HG02970 (cell line): ENCODE data around the gene HOXC11.

Experiments
- ATAC-seq: cut with Tn5 transposase; IDR thresholded peaks from one replicate; pipeline ENCODE4 v1.9.1; 2021; ENCODE audit warnings: mild to moderate bottlenecking, moderate library complexity, moderate number of reproducible peaks; ENCODE audit not compliant: unreplicated experiment, low FRiP score

HOXC11 gene

DNA sequence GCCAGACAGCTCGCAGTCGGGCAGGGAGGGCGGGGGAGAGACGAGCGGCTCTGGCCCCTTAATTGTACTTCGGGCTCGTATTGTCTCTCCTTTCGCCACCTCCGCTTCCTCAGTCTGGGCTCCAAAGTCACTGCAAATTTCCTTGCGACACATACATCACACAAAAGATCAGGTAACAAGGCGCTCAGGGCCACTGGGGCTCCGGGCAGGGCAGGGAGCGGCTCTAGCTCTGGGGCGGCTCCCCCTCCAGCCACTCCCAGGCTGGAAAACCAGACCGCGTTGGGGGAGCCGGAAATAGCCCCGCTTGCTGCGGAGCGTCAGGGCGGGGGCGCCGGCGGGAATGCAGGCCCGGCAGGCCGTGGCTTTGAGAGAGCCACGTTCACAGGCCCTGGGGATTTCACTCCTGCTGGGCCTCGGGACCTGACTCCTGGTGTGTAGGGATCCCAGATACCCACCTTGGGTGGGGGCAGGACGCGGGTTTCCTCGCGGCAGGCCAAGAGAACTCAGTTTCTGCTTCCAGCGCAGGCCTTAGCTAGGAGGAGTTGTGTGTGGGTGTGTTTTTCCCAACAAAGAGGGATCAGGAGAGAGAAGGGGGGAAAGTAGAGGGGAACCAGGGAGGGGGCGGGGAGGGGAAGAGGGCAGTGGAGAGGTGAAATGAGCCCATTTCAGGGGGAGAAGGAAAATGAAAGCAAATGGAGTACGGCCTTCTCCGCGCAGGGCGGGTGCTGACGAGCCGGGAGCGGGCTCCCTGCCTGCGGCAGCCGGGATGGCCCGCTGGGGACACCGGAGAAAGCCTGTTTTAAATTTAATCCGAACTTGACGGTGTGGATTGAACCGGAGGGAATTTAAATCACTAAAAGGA is 22.7 kb downstream of the HOXC11 start:
- no peak for ATAC-seq

- no peak for ATAC-seq
These were observed 23.6 kb downstream of the HOXC11 start for GRCh38 chr12:53996240-53997203.

GRCh38 chr12:53997204-53998109 is 24.5 kb downstream of the HOXC11 start:
- ATAC-seq: no peak

GRCh38 chr12:53998110-53998899 is 25.4 kb downstream of the HOXC11 start:
- ATAC-seq: no peak

DNA sequence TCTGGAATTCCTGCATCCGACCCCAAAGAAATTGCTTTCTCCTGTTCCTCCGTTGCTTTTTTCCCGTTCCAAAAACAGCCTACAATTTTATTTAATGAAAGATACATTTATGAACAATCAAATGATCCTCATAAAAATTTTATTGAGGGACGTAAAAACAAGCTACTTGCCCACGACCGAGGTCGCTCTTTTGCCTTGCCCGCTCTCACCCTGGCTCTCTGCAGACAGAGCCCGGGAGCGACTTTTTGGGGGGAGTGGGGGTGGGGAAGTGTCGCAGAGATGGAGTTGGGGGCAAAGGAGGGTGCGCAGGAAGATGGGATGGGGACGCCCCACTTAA is 25.9 kb downstream of the HOXC11 start:
- no peak for ATAC-seq

DNA sequence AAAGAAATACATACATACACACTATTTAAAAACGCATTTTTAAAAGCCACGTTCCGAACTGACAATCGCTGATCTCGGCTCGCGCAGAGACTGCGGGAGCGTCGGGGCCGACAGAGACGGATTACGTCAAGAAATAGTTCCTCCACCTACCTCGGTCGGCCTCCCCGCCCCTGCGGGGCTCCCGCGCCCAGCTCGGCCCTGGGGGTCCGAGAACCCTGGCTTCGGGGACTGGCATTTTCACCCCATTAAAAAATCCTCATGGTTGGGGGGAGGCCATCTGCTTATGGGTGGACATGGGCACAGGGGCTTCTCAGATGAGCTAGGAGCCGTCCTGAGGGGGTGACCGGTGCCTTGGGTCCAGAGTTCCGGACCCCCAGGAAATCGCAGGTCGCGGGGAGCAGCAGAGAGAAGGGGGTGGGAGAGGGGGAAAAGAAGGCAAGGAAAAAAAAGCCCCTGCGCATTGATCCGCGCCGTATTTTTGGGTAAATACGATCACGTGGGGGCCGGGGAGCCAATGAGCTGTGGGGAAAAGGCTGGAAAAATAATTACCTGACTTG is 26.7 kb downstream of the HOXC11 start:
- no peak for ATAC-seq

DNA sequence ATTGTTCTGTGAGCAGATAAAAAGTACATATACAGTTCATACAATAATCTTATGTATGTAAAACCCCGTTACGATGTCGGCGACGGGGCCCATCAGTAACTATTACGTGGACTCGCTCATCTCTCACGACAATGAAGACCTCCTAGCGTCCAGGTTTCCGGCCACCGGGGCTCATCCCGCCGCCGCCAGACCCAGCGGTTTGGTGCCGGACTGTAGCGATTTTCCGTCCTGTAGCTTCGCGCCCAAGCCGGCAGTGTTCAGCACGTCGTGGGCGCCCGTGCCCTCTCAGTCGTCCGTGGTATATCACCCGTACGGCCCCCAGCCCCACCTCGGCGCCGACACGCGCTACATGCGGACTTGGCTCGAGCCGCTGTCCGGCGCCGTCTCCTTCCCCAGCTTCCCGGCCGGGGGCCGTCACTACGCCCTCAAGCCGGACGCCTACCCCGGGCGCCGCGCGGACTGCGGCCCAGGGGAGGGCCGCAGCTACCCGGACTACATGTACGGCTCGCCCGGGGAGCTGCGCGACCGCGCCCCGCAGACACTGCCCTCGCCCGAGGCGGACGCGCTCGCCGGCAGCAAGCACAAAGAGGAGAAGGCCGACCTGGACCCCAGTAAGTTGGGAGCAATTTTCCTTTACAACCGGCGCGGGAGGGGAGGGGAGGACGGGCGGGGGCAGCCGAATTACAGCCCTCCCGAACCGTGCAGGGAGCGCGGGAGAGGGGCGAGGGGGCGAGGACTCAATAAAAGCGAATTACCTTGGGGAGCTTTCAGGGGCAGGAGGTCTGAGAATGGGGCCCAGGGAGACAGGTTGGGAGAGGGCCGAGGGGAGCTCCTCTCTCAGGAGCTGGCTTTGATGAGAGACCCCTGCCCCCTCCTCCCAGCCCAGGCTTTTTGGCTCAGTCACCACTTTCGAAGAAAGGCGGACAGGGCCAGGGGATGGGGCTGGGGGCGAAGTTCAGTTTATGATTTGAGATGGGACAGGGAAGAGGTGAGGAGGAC is 27.5 kb downstream of the HOXC11 start, which contains the start of gene HOXC9:
Gene HOXC9, plus strand, starts transcription at position 46 of the 999 bp plus-strand sequence. Its CDS starts 28 bp downstream, at position 74.
- no peak for ATAC-seq

DNA sequence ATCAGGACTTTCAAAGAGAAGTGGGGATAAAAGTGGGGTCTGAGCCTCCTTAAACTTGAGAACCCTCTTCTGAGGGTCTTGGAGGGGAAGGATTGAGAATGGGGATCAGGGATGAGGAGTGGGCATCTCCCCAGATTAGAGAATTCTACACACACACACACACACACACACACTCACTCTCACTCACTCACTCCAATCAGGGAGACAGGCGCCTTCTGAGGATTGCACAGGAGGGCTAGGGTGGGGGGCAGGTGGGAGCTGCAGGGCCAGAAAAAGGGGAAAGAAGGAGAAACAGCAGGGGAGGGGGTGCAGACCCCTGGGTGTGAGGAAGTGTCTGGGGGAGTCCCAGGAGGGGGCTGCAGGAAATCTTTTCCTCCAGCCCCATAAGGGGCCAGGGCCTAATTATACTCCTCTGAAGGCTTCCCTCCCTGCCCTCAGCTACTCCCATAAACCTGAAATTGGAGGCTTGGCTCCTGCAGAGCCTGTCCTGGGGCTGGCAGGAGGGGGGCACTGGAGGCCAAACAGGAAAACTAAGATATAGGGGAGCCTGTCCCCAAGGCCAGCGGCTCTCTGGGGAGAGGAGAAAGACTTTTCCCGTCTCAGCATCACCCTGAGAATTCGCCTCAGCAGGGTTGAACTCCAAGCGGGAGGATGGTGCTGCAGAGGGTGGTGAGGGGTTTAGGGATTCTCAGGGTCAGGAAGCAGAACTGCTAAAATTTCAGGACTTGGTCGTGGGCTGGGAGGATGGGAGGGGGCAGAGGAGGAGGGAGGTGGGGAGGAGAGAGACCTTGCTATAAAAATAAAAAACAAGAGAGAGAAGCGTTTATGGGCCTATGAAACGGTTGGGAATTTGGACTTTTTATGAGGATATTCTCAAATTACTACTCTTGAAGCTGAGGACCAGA is 28.6 kb downstream of the HOXC11 start:
- ATAC-seq: no peak

- ATAC-seq: no peak
These were observed 29.5 kb downstream of the HOXC11 start for GRCh38 chr12:54002278-54002914.

DNA sequence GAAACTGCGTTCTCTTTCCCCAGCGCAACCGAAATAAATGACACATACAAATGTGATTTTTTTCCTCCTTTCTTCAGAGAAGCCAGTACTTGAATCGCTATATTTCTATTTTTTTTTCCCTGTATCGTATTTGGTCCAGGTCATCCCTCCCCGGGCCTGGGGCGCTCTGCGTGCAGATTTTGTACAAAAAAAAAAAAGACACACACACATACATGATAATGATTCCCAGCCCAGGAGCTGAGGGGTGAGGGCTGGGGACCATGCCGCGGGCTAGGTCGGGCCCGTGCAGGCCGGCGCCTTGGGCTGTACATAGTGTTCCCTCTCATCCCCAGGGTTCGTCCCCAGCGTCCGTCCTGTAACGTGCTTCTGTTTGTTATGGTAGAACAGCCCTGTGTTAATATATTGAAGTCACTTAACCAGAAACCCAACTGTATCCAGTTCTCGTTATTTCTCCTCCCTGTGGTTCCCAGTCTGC is 30.0 kb downstream of the HOXC11 start:
- no peak for ATAC-seq

DNA sequence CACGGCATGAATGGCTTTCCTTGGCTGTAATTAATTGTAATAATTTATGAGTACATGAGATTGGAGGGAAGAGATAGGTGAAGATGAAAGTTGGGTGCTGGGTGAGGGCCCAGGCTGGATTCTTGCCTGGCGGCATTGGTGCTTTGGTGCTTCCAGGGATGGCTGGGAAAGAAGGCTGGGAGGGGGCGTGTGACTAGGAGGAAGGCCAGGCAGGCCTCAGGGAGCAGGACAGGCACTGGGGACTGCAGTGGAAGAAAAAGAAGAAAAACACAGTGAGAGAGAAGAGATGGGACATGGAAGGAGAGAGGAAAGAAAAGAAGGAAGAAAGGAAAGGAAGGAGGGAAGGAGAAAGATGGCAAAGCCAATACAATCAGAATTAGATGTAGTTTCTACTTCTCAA is 30.7 kb downstream of the HOXC11 start:
- ATAC-seq: no peak

GRCh38 chr12:54004063-54004840 is 31.3 kb downstream of the HOXC11 start:
- ATAC-seq: no peak

- ATAC-seq: no peak
These were observed 32.1 kb downstream of the HOXC11 start for GRCh38 chr12:54004841-54005530.

DNA sequence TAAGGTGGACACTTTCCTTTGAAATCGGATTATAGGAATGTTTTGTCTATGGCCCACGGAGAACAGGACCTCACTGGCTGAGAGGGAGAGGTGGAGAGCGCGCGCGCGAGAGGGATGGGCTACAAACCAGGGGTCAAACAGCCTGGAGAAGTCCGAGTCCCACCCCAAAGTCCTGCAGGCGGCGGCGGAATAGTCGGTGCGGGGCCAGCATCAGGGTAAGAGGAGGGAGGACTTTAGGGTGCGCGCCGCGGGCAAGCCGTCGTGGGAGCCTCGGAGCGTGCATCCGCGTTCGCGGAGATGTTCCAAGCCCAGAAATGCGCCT is 32.6 kb downstream of the HOXC11 start:
- no peak for ATAC-seq

GRCh38 chr12:54005853-54006558 is 33.1 kb downstream of the HOXC11 start:
- ATAC-seq: no peak
